K562 (cell line): ENCODE data around the gene ANO1. TPM values are rescaled to one million over a fixed set of nuclear protein-coding genes. Genes with fewer than 3 reads are reported as not detected.
A peak's percentile ranks its signal among the peaks of the same experiment; 100 is the strongest.

Experiments
- REST ChIP-seq, 2 experiments: fragments of 450-650 bp; formaldehyde crosslinking in 1 of 2; IDR thresholded peaks; 2 replicates each; pipeline versions ENCODE4 v1.4.0 to v1.6.1; 2014 to 2020; ENCODE audit warnings: mild to moderate bottlenecking in 2 of 2, borderline replicate concordance in 1 of 2, low read depth in 1 of 2
- polyA plus RNA-seq, 8 experiments: library from polyadenylated mRNA; depleted of rRNA in 4 of 8; stranded (reverse) in 5 of 8; unstranded in 3 of 8; fragments of >200 nt; fragmentation: Nextera tagmentation in 2 of 8; fragmentation: Illumina TruSeq in 1 of 8; extraction: Ambion mirVana in 2 of 8; extraction: Trizol in 1 of 8; gene quantifications; 2 replicates each; pipeline versions ENCODE4 v1.2.1 to v1.2.3, GENCODE V29; 2011 to 2014; ENCODE audit warnings: inconsistent platforms in 1 of 8, missing spikeins in 1 of 8
- total RNA-seq, 7 experiments: library from RNA; depleted of rRNA in 6 of 7; stranded (reverse); fragments of >200 nt in 6 of 7; fragmentation: Illumina TruSeq in 2 of 7; extraction: Trizol in 2 of 7; gene quantifications; 2 replicates each; pipeline versions ENCODE4 v1.2.1 to v1.2.3, GENCODE V29; 2011 to 2021; ENCODE audit warnings: low replicate concordance in 1 of 7

The ANO1 gene
- total and polyA plus RNA-seq, 9 of the 15 experiments (the other 6 are each of a cell fraction or from before 2014, with no cell fraction given), result not detected

- TF ChIP-seq REST (IDR thresholded peaks at IDR 0.05; ENCODE audit: borderline replicate concordance) (peak; percentile 35; the same call in 1 of the 2 replicates), REST (CRISPR knock-in tag; IDR thresholded peaks at IDR 0.05; ENCODE audit: low read depth) (no peak)
Observed at GRCh38 chr11:70078095-70078780, at the start of gene ANO1 (continued).
